Prostate gland (tissue), 2 donors: Measurements from ENCODE around the gene GRM8. TPM values are rescaled to one million over a fixed set of nuclear protein-coding genes. Genes with fewer than 3 reads are reported as not detected.
"Not testable (repeated sequence)": the region's sequence is repeated elsewhere in the genome, so short reads cannot be mapped to it uniquely, and the experiment has no call there.

ENCODE experiments used
- DNase-seq: peaks from one replicate; pipeline ENCODE4 v3.0.0-alpha.2; 2019; ENCODE audit warnings: low spot score
- H3K27ac ChIP-seq, 2 donors: fragments of 200-600 bp; sonication (generic); 2 replicates each; pipeline ENCODE4 v1.5.1; 2017 to 2019
- H3K27me3 ChIP-seq: fragments of 200-600 bp; sonication (generic); replicated peaks from 2 replicates; pipeline ENCODE4 v1.5.1; 2019; ENCODE audit not compliant: insufficient read depth
- H3K36me3 ChIP-seq, 2 donors: fragments of 200-600 bp; sonication (generic); 1 replicate in 1 of 2; 2 replicates in 1 of 2; pipeline versions ENCODE4 v1.5.1 to v1.8.1; 2017 to 2019
- H3K4me1 ChIP-seq: fragments of 200-600 bp; sonication (generic); replicated peaks from 2 replicates; pipeline ENCODE4 v1.5.1; 2019
- H3K4me3 ChIP-seq, 2 donors: fragments of 200-600 bp; sonication (generic); 2 replicates each; pipeline ENCODE4 v1.5.1; 2017 to 2019
- H3K9me3 ChIP-seq: fragments of 200-600 bp; sonication (generic); 2 replicates; pipeline ENCODE4 v1.5.1; 2017
- POLR2A ChIP-seq: fragments of 450-650 bp; IDR thresholded peaks from one replicate; pipeline ENCODE4 v1.6.1; 2016; ENCODE audit warnings: antibody characterized with exemption, mild to moderate bottlenecking
- POLR2AphosphoS5 ChIP-seq: sonication (generic); formaldehyde crosslinking; IDR thresholded peaks from one replicate; pipeline ENCODE4 v1.6.1; 2017; ENCODE audit warnings: antibody characterized with exemption
- WGBS: methylation state at CpG from one replicate; pipeline ENCODE4 v1.1.5; 2018; 5-methylcytosine and 5-hydroxymethylcytosine counted together
- intact Hi-C: fragments of 100-400 bp; cut with DNase I; formaldehyde crosslinking; loops from one replicate; pipeline ENCODE4 v1.14.2; 2022
- total RNA-seq, 2 donors: library from RNA; depleted of rRNA; stranded (reverse); fragments of >200 nt; gene quantifications; one replicate each; pipeline ENCODE4 v1.1.0, GENCODE V29; 2016
- TF ChIP-seq, protein P1 (sequence below), 4 experiments: fragments of 200-600 bp in 2 of 4; fragments of 450-650 bp in 2 of 4; sonication (generic) in 2 of 4; IDR thresholded peaks; 1 replicate in 3 of 4; 2 replicates in 1 of 4; pipeline ENCODE4 v1.5.1; 2016 to 2019; ENCODE audit warnings: antibody characterized with exemption in 4 of 4, mild to moderate bottlenecking in 2 of 4, moderate library complexity in 2 of 4

GRM8 gene
- total RNA-seq, 2 donors from 2014 or later: 1.3 to 3.7 TPM

DNA sequence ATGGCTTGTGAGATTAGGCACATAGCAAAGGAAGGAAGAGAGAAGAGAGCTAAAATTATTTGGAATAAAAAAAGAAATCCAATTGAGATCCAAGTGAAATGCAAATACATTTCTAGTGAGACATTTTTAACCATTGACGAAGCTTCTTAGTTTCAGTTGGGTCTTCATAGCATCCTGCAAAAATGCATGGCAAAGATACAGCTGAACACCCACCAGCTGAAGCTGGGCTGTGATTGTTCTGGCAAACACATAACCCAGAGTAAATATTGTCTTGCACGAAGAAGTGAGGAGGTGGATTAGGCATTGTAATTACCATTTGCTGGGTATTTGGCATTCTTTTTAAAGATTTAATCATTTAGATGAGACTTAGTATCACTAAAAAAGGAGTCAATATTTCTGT is 409.4 kb downstream of the GRM8 start:
- Histone ChIP-seq H3K36me3 (no peaks in the 10 kb centered on the region), H3K27me3 (no peaks in the 10 kb centered on the region), H3K27ac (no peak overlapping the region), H3K4me3 (no peak overlapping the region), H3K9me3 (no peaks in the 10 kb centered on the region), H3K4me1 (no peaks in the 10 kb centered on the region)
- no peak for DNase-seq
- intact Hi-C loops: no loop called here
- TF ChIP-seq, protein P1, sequence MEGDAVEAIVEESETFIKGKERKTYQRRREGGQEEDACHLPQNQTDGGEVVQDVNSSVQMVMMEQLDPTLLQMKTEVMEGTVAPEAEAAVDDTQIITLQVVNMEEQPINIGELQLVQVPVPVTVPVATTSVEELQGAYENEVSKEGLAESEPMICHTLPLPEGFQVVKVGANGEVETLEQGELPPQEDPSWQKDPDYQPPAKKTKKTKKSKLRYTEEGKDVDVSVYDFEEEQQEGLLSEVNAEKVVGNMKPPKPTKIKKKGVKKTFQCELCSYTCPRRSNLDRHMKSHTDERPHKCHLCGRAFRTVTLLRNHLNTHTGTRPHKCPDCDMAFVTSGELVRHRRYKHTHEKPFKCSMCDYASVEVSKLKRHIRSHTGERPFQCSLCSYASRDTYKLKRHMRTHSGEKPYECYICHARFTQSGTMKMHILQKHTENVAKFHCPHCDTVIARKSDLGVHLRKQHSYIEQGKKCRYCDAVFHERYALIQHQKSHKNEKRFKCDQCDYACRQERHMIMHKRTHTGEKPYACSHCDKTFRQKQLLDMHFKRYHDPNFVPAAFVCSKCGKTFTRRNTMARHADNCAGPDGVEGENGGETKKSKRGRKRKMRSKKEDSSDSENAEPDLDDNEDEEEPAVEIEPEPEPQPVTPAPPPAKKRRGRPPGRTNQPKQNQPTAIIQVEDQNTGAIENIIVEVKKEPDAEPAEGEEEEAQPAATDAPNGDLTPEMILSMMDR (IDR thresholded peaks at IDR 0.05): no peak
- WGBS: 21% methylated on average over 2 of the region's 2 CpGs

DNA sequence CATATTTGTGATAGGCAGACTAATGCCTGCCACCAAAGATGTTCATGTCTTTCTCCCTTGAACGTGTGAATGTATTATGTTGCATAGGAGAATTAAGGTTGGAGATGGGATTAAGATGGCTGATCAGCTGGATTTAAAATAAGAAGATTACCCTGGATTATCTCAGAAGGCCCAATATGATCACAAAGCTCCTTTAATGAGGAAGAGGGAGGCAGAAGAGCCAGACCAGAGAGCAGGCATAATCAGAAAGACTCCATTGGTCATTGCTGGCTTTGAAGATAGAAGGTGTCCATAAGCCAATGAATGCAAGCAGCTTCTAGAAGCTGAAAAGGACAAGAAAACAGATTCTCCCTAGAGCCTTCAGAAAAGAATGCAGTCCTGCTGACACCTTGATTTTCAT is 410.3 kb downstream of the GRM8 start:
- no peaks in the 10 kb centered on the region for H3K27me3 ChIP-seq
- H3K36me3 ChIP-seq: no peaks in the 10 kb centered on the region
- no peak overlapping the region for H3K27ac ChIP-seq
- TF ChIP-seq, protein P1 (IDR thresholded peaks at IDR 0.05): no peak
- TF ChIP-seq POLR2A (no peak), POLR2AphosphoS5 (no peak)
- no peak for DNase-seq
- H3K4me3 ChIP-seq: no peak overlapping the region
- WGBS: 91% methylated on average over 1 of the region's 1 CpG
- H3K4me1 ChIP-seq: no peaks in the 10 kb centered on the region
- intact Hi-C loops: no loop called here
- no peaks in the 10 kb centered on the region for H3K9me3 ChIP-seq

DNA sequence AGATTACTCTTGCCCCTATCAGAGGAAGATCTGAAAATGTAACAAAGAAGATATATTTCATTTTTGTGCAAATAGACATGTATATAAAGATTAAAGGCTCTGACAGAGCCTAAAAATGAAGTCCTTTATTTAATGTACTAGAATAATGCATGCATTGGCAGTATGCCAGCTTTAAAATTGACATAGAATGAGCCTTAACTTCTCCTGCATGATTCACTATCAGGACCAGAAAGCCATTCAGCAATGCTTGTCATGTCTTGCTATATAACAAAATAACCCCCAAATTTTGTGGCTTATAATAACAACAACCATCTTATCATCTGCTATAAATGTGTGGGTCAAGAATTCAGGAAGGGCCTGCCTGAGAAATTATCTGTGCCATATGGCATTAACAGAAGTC is 411.9 kb downstream of the GRM8 start:
- H3K4me3 ChIP-seq: no peak overlapping the region
- no peaks in the 10 kb centered on the region for H3K4me1 ChIP-seq
- no peak overlapping the region for H3K27ac ChIP-seq
- DNase-seq: no peak
- no peaks in the 10 kb centered on the region for H3K27me3 ChIP-seq
- TF ChIP-seq, protein P1 (IDR thresholded peaks at IDR 0.05): no peak
- no peak for TF ChIP-seq POLR2AphosphoS5
- H3K9me3 ChIP-seq: no peaks in the 10 kb centered on the region
- no peaks in the 10 kb centered on the region for H3K36me3 ChIP-seq
- intact Hi-C loops: no loop called here

DNA sequence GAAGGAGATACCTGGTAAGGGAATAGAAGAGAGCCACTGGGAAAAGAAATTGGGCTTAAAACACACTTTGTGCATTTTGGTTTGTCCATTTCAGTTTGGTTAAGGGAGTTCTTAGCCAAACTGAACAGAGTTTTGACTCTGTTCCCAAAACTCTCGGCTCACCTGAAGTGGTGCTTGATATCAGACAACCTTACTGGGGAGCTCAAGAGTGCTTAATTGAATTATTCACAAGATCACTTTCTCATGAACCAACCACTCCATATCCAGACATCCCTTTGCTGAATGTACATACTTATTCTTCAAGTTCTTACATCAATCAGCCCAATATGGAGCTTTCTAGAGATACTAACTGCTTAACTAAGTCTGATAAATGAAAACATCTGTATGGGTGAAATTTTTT is 413.1 kb downstream of the GRM8 start:
- no peak for DNase-seq
- no peak overlapping the region for H3K4me3 ChIP-seq
- intact Hi-C loops: no loop called here
- no peak overlapping the region for H3K27ac ChIP-seq
- no peaks in the 10 kb centered on the region for H3K36me3 ChIP-seq
- no peaks in the 10 kb centered on the region for H3K27me3 ChIP-seq
- H3K9me3 ChIP-seq: no peaks in the 10 kb centered on the region
- H3K4me1 ChIP-seq: no peaks in the 10 kb centered on the region
- TF ChIP-seq, protein P1 (IDR thresholded peaks at IDR 0.05): no peak
- TF ChIP-seq POLR2A: no peak
- no peak for TF ChIP-seq POLR2AphosphoS5
- 87% methylated on average over 1 of the region's 1 CpG for WGBS

DNA sequence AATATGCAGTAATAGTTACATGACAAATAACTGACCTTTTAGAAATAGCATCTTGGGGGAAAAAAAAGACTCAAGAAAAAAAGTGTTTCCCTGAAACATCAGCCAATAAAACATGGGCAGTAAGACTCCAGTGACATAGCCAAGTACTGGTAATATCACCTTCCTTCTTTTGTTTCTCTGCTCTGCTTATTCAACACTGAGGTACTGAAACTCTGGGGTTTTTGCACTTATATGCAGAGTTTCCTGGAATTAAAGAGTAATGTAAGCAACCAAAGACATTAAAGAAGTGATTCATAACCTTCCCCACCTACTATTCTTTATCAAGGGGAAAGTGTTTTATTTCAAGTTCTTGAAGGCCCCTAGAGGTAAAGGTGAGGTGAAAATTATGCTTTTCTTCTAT is 414.5 kb downstream of the GRM8 start:
- no peaks in the 10 kb centered on the region for H3K36me3 ChIP-seq
- H3K27ac ChIP-seq: no peak overlapping the region
- intact Hi-C loops: no loop called here
- no peak overlapping the region for H3K4me3 ChIP-seq
- no peaks in the 10 kb centered on the region for H3K4me1 ChIP-seq
- no peaks in the 10 kb centered on the region for H3K9me3 ChIP-seq
- no peak for DNase-seq
- no peaks in the 10 kb centered on the region for H3K27me3 ChIP-seq
- TF ChIP-seq, protein P1 (IDR thresholded peaks at IDR 0.05): no peak

DNA sequence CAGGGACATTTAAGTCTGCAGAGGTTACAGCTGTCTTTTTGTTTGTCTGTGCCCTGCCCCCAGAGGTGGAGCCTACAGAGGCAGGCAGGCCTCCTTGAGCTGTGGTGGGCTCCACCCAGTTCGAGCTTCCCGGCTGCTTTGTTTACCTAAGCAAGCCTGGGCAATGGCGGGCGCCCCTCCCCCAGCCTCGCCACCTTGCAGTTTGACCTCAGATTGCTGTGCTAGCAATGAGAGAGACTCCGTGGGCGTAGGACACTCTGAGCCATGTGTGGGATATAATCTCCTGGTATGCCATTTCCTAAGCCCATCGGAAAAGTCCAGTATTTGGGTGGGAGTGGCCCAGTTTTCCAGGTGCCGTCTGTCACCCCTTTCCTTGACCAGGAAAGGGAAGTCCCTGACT is 421.5 kb downstream of the GRM8 start:
- H3K27me3 ChIP-seq, H3K4me3 ChIP-seq, intact Hi-C loops, H3K36me3 ChIP-seq, DNase-seq, H3K4me1 ChIP-seq, H3K27ac ChIP-seq, H3K9me3 ChIP-seq: not testable (repeated sequence)
- 78% methylated on average over 9 of the region's 9 CpGs for WGBS
